PC-9 (cell line): ENCODE results near the gene MOB3C.

Experiments used
- EZH2 ChIP-seq: fragments of 200-600 bp; sonication (generic); IDR thresholded peaks from 2 replicates; pipeline ENCODE4 v1.8.0; 2017; ENCODE audit warnings: antibody characterized with exemption, low read depth
- TF ChIP-seq, protein P1 (sequence below): fragments of 200-600 bp; sonication (generic); conservative IDR thresholded peaks from 2 replicates; pipeline ENCODE4 v1.6.1; 2017; ENCODE audit warnings: mixed run types, antibody characterized with exemption, mild to moderate bottlenecking, moderate library complexity

DNA sequence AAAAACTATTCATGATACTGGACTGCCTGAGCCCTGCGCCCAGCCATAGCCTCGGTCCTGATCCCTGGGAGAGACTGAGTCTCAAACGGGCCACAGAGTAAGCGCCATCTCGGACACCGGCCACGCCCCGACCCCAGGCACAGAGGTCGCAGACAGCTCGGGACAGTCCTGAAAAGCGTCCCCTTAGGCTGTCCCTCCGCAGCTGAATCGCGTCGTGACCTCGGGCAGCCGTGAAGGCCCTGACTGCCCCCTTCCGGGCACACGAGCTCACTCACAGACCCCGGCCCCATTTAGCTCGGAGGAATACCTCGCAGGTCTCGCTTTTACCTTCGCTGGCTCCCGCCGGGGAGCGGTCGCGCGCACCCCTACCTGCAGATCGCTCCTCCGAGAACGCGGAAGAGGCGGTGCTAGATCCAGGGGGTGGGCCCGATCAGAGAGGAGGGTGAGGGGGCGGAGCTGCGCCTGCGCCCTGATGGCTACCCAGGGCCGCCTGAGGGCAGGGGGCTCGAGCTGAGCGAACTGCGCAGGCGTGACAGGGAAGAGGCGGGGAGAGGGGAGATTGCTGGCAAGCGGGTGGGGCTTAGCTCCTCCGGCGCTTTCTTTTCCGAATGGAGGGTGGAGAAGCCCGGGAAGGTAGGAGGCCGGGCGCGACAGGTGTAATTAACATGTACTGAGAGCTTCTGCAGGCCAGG lies 12.6 kb downstream of the MOB3C start, which contains the start of gene MKNK1:
- TF ChIP-seq, protein P1, sequence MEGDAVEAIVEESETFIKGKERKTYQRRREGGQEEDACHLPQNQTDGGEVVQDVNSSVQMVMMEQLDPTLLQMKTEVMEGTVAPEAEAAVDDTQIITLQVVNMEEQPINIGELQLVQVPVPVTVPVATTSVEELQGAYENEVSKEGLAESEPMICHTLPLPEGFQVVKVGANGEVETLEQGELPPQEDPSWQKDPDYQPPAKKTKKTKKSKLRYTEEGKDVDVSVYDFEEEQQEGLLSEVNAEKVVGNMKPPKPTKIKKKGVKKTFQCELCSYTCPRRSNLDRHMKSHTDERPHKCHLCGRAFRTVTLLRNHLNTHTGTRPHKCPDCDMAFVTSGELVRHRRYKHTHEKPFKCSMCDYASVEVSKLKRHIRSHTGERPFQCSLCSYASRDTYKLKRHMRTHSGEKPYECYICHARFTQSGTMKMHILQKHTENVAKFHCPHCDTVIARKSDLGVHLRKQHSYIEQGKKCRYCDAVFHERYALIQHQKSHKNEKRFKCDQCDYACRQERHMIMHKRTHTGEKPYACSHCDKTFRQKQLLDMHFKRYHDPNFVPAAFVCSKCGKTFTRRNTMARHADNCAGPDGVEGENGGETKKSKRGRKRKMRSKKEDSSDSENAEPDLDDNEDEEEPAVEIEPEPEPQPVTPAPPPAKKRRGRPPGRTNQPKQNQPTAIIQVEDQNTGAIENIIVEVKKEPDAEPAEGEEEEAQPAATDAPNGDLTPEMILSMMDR, result no peak
- no peak for TF ChIP-seq EZH2
